ENCODE results near the gene CCDC122. TPM values are rescaled to one million over a fixed set of nuclear protein-coding genes. Genes with fewer than 3 reads are reported as not detected.

CCDC122 gene
- total RNA-seq, 1 experiment from 2014 or later = 5.8 TPM

DNA sequence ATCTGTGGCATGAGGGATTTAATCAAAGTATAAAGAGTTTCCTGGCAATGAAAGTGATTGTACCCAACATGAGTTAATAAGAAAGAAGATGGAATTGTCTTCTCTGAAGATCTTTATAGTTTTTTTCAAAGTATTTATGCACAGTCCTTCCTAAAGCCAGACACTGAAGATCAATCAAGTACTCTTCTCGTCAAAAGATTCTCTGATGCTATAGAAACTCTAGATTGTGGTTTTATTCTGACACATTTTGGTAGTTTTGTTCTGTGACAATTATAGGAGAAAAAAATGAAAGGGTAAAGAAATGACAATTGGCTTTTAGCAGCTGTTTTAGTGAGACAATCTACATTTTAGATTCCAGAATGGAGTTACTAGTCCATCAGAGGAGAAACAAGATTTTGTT, 82.4 kb downstream of the CCDC122 start (continued):
- TF ChIP-seq, protein P1, sequence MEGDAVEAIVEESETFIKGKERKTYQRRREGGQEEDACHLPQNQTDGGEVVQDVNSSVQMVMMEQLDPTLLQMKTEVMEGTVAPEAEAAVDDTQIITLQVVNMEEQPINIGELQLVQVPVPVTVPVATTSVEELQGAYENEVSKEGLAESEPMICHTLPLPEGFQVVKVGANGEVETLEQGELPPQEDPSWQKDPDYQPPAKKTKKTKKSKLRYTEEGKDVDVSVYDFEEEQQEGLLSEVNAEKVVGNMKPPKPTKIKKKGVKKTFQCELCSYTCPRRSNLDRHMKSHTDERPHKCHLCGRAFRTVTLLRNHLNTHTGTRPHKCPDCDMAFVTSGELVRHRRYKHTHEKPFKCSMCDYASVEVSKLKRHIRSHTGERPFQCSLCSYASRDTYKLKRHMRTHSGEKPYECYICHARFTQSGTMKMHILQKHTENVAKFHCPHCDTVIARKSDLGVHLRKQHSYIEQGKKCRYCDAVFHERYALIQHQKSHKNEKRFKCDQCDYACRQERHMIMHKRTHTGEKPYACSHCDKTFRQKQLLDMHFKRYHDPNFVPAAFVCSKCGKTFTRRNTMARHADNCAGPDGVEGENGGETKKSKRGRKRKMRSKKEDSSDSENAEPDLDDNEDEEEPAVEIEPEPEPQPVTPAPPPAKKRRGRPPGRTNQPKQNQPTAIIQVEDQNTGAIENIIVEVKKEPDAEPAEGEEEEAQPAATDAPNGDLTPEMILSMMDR (IDR thresholded peaks at IDR 0.05 in 2 of 3, conservative IDR thresholded peaks at IDR 0.05 in 1 of 3; ENCODE audit: borderline replicate concordance in 1 of 3, insufficient read depth in 1 of 3, low read depth in 2 of 3, low read length in 2 of 3) = no peak
- TF ChIP-seq MAX (IDR thresholded peaks at IDR 0.05) (no peak), RAD21 (IDR thresholded peaks at IDR 0.05; ENCODE audit: low read depth) (no peak), SIN3A (IDR thresholded peaks at IDR 0.05; ENCODE audit: low read depth) (no peak), TCF7L2 (IDR thresholded peaks at IDR 0.05; ENCODE audit: borderline replicate concordance, extremely low read depth, insufficient read depth, insufficient read length) (no peak), CEBPB (IDR thresholded peaks at IDR 0.05; ENCODE audit: low read depth) (no peak)

GRCh38 chr13:43794416-43794815, 85.1 kb downstream of the CCDC122 start:
- TF ChIP-seq JUND (IDR thresholded peaks at IDR 0.05) = no peak
- TF ChIP-seq ELF1 (IDR thresholded peaks at IDR 0.05; ENCODE audit: borderline replicate concordance, low read depth) = no peak
- TF ChIP-seq POLR2AphosphoS5 (IDR thresholded peaks at IDR 0.05; ENCODE audit: low read depth, low read length) = no peak
- TF ChIP-seq, protein P1 (IDR thresholded peaks at IDR 0.05 in 2 of 3, conservative IDR thresholded peaks at IDR 0.05 in 1 of 3; ENCODE audit: borderline replicate concordance in 1 of 3, insufficient read depth in 1 of 3, low read depth in 2 of 3, low read length in 2 of 3) = no peak
- TF ChIP-seq, protein P2, sequence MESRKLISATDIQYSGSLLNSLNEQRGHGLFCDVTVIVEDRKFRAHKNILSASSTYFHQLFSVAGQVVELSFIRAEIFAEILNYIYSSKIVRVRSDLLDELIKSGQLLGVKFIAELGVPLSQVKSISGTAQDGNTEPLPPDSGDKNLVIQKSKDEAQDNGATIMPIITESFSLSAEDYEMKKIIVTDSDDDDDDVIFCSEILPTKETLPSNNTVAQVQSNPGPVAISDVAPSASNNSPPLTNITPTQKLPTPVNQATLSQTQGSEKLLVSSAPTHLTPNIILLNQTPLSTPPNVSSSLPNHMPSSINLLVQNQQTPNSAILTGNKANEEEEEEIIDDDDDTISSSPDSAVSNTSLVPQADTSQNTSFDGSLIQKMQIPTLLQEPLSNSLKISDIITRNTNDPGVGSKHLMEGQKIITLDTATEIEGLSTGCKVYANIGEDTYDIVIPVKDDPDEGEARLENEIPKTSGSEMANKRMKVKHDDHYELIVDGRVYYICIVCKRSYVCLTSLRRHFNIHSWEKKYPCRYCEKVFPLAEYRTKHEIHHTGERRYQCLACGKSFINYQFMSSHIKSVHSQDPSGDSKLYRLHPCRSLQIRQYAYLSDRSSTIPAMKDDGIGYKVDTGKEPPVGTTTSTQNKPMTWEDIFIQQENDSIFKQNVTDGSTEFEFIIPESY (IDR thresholded peaks at IDR 0.05; ENCODE audit: extremely low read depth, insufficient replicate concordance, low read length) = no peak
- TF ChIP-seq SIN3A (IDR thresholded peaks at IDR 0.05; ENCODE audit: low read depth) = no peak
- TF ChIP-seq CBX3 (IDR thresholded peaks at IDR 0.05; ENCODE audit: low read depth) = no peak
- TF ChIP-seq REST (IDR thresholded peaks at IDR 0.05; ENCODE audit: low read depth) = no peak
- TF ChIP-seq RAD21 (IDR thresholded peaks at IDR 0.05; ENCODE audit: low read depth) = no peak
- no peak for TF ChIP-seq EZH2phosphoT487 (IDR thresholded peaks at IDR 0.05; ENCODE audit: borderline replicate concordance)
- H3K9me3 ChIP-seq (ENCODE audit: control insufficient read depth in 1 of 2, insufficient read depth in 1 of 2, low read depth in 1 of 2, low read length in 2 of 2) = no peaks in the 10 kb centered on the region
- H3K27ac ChIP-seq (ENCODE audit: low read depth, low read length) = no peak overlapping the region
- H3K4me3 ChIP-seq (replicated peaks in 1 of 2; ENCODE audit: low read depth in 1 of 2, low read length in 2 of 2) = no peak overlapping the region
- H3K4me2 ChIP-seq (ENCODE audit: low read length) = no peak overlapping the region
- no TSS peak for BruUV-seq (replicated peaks)
- no peak overlapping the region for H2AFZ ChIP-seq (ENCODE audit: low read depth, low read length, poor library complexity, severe bottlenecking)
- DNase-seq (ENCODE audit: low read depth, low spot score) (no peak), ATAC-seq (no peak)
- no peaks in the 10 kb centered on the region for H3K4me1 ChIP-seq (ENCODE audit: control insufficient read depth in 1 of 2, insufficient read depth in 2 of 2, low read length in 2 of 2)
- POLR2A ChIA-PET = no interaction called here
- H3K27me3 ChIP-seq (ENCODE audit: insufficient read depth, low read length) = peaks cover 5% of the 10 kb centered on the region; the same call in 1 of the 2 replicates
- CTCF ChIA-PET = no interaction called here
- H4K20me1 ChIP-seq (ENCODE audit: insufficient read depth) = no peaks in the 10 kb centered on the region
- H3K36me3 ChIP-seq (ENCODE audit: control insufficient read depth in 1 of 2, insufficient read depth in 2 of 2, low read length in 2 of 2) = no peaks in the 10 kb centered on the region
- RAD21 ChIA-PET (ENCODE audit: low non-redundant PET in 1 of 2, low total read pairs in 2 of 2, uncharacterized antibody in 2 of 2, unreplicated experiment in 2 of 2) = no interaction called here
- no peak overlapping the region for H3K9ac ChIP-seq (ENCODE audit: low read length)
- H3K79me2 ChIP-seq (ENCODE audit: insufficient read depth, low read length) = no peaks in the 10 kb centered on the region
- intact Hi-C loops (cut with micrococcal nuclease) = no loop called here
- H3K9me2 ChIP-seq (ENCODE audit: insufficient read depth) = no peaks in the 10 kb centered on the region

Data from HCT116 (cell line).